ENCODE measurements around the gene GLO1.

DNA sequence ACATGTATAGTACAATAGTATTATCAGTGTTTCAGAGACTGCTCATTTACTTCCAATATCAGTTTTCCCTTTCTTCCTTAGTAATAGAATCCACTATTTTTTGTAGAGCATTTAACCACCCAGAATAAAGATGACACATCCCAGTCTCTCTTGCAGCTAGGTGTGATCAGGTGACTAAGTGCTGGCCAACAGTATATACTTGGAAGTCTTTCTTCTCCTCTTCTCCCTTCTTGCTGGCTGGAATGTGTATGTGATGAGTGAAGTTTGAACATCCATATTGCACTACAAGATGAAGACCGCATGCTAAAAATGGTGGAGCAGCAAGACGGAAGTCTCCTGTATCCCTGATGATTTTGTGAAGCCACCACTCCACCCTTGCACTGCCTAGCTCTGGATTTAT, 48.7 kb downstream of the GLO1 start:
- no peak for TF ChIP-seq POLR2AphosphoS5 (IDR thresholded peaks at IDR 0.05; ENCODE audit: low read depth, low read length)
- TF ChIP-seq, protein P1, sequence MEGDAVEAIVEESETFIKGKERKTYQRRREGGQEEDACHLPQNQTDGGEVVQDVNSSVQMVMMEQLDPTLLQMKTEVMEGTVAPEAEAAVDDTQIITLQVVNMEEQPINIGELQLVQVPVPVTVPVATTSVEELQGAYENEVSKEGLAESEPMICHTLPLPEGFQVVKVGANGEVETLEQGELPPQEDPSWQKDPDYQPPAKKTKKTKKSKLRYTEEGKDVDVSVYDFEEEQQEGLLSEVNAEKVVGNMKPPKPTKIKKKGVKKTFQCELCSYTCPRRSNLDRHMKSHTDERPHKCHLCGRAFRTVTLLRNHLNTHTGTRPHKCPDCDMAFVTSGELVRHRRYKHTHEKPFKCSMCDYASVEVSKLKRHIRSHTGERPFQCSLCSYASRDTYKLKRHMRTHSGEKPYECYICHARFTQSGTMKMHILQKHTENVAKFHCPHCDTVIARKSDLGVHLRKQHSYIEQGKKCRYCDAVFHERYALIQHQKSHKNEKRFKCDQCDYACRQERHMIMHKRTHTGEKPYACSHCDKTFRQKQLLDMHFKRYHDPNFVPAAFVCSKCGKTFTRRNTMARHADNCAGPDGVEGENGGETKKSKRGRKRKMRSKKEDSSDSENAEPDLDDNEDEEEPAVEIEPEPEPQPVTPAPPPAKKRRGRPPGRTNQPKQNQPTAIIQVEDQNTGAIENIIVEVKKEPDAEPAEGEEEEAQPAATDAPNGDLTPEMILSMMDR (IDR thresholded peaks at IDR 0.05): no peak
- TF ChIP-seq, protein P2, sequence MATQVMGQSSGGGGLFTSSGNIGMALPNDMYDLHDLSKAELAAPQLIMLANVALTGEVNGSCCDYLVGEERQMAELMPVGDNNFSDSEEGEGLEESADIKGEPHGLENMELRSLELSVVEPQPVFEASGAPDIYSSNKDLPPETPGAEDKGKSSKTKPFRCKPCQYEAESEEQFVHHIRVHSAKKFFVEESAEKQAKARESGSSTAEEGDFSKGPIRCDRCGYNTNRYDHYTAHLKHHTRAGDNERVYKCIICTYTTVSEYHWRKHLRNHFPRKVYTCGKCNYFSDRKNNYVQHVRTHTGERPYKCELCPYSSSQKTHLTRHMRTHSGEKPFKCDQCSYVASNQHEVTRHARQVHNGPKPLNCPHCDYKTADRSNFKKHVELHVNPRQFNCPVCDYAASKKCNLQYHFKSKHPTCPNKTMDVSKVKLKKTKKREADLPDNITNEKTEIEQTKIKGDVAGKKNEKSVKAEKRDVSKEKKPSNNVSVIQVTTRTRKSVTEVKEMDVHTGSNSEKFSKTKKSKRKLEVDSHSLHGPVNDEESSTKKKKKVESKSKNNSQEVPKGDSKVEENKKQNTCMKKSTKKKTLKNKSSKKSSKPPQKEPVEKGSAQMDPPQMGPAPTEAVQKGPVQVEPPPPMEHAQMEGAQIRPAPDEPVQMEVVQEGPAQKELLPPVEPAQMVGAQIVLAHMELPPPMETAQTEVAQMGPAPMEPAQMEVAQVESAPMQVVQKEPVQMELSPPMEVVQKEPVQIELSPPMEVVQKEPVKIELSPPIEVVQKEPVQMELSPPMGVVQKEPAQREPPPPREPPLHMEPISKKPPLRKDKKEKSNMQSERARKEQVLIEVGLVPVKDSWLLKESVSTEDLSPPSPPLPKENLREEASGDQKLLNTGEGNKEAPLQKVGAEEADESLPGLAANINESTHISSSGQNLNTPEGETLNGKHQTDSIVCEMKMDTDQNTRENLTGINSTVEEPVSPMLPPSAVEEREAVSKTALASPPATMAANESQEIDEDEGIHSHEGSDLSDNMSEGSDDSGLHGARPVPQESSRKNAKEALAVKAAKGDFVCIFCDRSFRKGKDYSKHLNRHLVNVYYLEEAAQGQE (IDR thresholded peaks at IDR 0.05; ENCODE audit: insufficient read depth in 1 of 2, low read depth in 2 of 2, low read length in 1 of 2): no peak
- no peak for TF ChIP-seq SIN3A (IDR thresholded peaks at IDR 0.05; ENCODE audit: borderline replicate concordance, insufficient read depth, low read depth, low read length)

All from Panc1 (cell line).